DMS153 treated with DMSO at 0.1 percent for 48 hours (cell line): Measurements from ENCODE around the gene PUM1.
"Not testable (repeated sequence)": the region's sequence is repeated elsewhere in the genome, so short reads cannot be mapped to it uniquely, and the experiment has no call there.

Source experiments
- DNase-seq: peaks from one replicate; lab custom pipeline; 2025; ENCODE audit not compliant: unreplicated experiment; lab: John Stamatoyannopoulos, UW

PUM1 gene, protein sequence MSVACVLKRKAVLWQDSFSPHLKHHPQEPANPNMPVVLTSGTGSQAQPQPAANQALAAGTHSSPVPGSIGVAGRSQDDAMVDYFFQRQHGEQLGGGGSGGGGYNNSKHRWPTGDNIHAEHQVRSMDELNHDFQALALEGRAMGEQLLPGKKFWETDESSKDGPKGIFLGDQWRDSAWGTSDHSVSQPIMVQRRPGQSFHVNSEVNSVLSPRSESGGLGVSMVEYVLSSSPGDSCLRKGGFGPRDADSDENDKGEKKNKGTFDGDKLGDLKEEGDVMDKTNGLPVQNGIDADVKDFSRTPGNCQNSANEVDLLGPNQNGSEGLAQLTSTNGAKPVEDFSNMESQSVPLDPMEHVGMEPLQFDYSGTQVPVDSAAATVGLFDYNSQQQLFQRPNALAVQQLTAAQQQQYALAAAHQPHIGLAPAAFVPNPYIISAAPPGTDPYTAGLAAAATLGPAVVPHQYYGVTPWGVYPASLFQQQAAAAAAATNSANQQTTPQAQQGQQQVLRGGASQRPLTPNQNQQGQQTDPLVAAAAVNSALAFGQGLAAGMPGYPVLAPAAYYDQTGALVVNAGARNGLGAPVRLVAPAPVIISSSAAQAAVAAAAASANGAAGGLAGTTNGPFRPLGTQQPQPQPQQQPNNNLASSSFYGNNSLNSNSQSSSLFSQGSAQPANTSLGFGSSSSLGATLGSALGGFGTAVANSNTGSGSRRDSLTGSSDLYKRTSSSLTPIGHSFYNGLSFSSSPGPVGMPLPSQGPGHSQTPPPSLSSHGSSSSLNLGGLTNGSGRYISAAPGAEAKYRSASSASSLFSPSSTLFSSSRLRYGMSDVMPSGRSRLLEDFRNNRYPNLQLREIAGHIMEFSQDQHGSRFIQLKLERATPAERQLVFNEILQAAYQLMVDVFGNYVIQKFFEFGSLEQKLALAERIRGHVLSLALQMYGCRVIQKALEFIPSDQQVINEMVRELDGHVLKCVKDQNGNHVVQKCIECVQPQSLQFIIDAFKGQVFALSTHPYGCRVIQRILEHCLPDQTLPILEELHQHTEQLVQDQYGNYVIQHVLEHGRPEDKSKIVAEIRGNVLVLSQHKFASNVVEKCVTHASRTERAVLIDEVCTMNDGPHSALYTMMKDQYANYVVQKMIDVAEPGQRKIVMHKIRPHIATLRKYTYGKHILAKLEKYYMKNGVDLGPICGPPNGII

DNA sequence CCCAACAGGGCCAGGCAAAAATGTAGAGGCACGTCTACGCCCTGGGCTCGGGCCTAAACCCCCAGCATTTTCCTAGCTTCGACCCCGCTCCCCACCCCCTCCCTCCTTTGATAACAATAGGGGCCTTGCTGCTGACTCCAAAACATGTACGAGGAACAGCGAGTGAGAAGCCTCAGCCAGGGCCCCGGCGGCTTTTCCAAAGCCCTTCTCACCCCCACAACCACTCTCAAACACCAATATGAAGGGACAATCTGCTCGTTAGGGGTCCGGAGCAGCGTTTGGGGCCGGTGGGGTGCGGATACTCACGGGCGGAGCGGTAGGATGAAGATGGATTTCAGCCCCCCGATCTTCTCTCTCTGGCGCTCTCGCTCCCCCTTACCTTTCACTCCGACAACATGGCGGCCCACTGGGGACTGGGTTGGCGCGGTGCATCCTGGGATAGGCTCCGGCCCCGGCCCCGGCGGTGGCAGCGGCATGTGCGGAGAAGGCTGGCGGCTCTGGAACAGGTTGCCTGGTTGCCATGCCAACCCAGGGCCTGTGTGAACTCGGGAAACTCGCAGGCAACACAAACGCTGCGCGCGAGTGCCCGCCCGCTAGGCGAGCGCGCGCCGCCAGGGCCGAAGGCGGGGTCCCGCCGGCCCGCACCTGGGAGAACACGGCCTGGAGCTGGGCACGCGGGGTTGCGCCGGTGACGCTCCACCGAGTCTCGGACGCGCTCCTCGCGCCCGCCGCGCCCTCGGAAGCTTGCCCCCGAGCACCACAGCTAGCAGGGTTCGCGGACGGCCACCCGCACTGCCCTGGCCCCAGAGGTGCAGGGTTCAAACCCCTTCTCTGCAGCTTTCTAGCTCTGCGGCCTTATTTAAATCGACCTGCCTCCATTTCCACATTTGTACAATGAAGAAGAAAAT lies at the start of gene PUM1:
Gene PUM1 (minus strand): TSS at position 408 of the 908 bp plus-strand sequence. CDS start 6,151 bp downstream, outside the sequence.
- peak; percentile 100 for DNase-seq

DNA sequence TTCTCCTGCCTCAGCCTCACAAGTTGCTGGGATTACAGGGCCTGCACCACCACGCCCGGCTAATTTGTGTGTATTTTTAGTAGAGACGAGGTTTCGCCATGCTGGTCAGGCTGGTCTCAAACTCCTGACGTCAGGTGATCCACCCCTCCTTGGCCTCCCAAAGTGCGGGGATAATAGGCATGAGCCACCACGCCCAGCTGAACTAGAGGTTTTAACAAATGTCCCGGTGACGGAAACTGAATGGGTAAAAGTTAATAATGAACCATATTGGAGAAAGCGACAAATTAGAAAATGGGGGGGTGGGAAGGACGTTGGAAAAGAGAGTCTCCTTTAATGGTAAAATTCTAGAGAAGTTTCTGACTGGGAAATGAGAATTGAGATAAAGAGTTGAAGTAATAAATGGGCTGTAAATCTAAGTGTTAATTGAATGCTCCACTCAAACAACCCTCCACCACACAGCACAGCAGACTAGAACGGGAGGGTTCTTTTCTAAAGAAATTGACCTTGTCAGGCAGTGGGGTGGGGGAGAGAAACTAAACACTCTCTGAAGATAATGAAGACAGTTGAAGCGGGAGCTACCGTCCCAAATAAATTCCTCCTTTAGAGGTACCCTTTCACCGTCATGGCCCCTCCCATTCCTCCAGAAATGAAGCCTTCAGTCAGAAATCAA lies 46.9 kb upstream of the PUM1 start:
- no peak for DNase-seq

DNA sequence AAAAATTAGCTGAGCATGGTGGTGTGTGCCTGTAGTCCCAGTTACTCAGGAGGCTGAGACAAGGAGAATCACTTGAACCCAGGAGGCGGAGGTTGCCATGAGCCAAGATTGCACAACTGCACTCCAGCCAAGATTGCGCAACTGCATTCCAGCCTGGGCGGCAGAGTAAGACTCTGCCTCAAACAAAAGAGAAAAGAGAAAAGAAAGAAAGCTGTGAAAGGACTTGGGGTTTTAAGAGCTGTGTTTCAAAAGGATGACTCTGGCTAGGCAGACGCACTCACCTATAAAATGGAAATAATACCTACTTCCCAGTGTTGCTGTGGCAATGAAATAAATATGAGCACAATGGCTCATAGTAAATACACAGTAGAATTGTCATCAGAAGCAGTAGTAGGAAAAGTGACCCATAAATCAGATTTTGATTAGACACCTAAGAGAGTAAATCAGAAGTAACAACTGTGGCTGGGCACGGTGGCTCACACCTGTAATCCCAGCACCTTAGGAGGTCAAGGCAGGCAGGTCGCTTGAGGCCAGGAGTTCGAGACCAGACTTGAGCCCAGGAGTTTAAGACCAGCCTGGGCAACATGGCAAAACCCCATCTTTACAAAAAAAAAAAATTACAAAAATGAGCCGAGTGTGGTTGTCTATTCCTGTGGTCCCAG lies 45.9 kb upstream of the PUM1 start:
- DNase-seq, result peak; percentile 95

DNA sequence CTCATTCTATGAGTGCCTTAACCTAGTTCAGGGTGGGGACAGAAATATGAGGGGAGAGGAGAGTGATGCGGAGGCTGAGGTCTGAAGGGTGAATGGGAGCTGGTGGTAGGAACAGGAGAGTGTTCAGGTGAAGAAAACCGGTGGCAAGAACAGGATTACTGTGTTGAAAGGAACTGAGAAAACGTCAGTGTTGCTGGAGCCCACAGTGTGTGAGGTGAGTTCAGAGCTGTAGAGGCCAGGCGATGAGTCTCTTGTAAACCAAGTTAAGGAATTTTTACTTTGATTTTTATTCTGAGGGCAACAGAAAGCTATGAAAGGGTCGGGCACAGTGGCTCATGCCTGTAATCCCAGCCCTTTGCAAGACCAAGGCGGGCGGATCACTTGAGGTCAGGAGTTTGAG lies 45.3 kb upstream of the PUM1 start:
- DNase-seq, result no peak

DNA sequence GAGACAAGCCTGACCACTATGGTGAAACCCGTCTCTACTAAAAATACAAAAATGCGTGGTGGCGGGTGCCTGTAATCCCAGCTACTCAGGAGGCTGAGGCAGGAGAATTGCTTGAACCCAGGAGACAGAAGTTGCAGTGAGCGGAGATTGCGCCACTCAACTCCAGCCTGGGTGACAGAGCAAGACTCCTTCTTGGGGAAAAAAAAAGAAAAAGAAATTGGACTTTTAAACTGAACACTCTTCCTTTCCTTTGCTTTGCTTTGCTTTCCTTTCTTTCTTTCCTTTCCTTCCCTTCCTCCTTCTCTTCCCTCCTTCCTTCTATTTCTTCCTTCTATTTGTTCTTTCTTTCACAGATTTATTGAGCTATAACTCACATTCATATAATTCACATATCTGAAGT lies 43.3 kb upstream of the PUM1 start:
- DNase-seq, result no peak

DNA sequence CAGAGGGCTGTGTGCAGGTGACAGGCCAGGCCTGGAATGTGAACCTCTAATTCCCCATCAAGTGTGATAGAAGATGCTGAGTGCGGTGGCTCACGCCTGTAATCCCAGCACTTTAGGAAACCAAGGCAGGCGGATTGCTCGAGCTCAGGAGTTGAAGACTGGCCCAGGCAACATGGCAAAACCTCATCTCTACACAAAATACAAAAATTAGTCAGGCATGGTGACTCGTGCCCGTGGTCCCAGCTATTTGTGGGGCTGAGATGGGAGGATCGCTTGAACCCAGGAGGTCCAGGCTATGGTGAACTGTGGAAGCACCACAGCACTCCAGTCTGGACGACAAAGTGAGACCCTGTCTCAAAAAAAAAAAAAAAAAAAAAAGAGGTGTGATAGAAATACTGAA lies 40.1 kb upstream of the PUM1 start:
- no peak for DNase-seq

DNA sequence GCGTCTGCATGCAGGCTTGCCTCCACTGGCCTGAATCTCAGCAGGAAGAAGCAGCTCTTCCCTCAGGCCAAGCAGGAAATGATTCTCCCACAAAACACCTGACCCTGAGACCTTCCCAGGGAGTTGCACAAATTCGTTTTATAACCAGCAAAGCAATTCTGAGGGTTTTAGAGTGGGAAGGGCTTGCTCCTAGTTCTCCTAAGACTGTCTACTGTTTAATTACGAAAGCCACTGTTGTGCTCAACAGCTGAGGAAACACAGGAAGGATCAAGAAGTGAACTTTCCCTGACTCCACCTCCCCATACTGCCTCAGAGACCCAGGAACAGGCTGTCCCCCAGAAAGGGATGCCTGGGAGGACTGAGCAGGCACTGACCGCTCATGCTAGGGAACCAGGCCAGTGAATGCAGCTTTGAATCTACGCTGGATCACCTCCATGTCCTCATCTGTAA lies 37.0 kb upstream of the PUM1 start:
- no peak for DNase-seq

DNA sequence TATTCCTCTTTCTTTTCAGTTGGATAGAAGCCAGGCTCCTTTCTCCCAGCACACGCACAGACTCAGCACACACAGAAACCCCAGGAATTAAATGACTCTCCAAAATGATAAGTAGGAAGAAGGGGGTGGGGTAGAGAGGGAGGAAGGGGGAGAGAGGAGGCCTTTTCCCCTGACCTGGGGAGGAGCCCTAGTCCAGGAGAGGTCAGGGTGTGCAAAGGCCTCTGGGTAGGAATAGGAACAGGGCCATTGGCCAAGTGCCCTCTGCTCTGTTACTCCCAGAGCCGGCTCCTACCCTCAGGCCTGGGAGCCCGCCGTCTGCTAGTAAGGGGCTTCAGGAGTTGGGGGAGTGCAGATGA lies 35.6 kb upstream of the PUM1 start:
- peak; percentile 63 for DNase-seq

DNA sequence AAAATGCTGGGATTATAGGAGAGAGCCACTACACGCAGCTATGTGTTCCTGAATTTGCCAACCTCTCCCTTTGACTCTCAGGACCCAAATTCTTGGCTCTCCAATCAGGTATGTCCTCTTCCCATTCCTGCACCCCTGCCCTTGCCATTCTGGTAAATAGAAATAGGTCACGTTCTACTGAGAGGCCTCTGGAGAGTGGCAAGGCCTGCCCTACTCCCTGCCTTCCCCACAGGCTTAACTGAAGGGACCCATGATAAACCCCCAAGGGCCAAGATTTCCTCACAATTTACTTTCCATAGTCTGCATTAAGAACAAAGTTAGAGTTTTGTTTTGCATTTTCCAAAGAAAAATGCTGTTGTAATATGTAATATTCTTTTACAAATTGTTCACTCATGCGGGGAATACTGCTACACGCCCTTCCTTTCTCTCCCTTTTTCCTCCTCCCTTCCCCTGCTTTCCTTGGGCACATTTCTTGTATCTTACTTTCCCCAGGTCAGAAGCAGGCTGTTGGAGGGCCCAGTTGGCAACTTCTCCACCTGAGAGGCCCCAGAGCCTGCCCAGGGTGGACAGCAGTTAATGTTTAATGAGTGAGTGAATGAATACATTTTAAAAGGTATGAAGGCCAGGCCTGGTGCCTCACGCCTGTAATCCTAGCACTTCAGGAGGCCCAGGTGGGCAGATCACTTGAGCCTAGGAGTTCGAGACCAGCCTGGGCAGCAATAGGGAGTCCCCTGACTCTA lies 33.9 kb upstream of the PUM1 start:
- DNase-seq, result no peak

DNA sequence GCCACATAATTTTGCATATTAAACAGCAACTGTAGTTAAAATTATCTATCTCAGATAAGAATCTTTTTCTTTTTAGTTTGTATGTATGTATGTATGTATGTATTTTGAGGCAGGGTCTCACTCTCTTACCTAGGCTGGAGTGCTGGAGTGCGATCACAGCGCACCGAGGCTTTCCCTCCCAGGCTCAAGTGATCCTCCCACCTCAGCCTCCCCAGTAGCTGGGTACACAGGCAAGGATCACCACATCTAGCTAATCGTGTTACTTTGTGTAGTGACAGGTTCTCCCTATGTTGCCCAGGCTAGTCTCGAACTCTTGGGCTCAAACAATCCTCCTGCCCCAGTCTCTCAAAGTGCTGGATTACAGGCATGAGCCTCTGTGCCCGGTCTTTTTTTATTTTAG lies 30.5 kb upstream of the PUM1 start:
- no peak for DNase-seq

DNA sequence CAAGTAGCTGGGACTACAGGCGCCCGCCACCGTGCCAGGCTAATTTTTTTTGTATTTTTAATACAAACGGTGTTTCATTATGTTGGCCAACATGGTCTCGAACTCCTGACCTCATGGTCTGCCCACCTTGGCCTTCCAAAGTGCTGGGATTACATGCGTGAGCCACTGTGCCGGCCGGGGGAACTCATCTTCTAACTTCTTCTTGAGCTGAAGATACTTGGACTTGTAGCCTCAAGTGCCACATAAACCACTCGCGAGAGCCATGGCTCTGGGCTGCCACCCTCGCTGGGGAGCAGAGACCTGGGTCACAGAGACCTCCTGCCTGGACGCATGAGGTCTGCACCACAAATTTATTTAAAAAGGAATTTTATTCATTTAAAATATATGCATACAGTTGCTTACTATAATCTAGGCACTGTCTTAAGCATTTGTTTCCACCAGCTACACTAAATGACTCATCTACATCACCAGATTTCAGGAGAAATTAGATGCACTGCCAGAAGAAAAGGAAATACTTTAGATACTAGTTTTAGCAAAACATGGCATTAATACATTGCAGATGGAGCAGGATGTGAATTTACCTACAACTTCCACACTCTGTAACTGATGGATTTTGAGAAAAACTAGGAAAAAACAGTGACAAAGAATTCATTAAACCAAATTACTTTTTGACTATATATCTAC lies 29.9 kb upstream of the PUM1 start:
- DNase-seq, result no peak

DNA sequence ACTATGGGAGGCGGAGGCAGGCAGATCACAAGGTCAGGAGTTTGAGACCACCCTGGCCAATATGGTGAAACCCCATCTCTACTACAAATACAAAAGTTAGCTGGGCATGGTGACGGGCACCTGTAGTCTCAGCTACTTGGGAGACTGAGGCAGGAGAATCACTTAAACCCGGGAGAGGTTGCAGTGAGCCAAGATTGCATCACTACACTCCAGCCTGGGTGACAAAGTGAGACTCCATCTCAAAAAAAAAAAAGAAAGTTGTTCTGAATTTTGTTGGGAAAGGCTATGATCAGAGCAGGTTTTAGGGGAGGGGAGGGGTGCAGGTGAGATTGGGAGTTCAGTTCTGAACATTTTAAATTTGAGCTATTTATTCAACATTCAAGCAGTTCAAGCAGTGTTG lies 22.6 kb upstream of the PUM1 start:
- DNase-seq, result not testable (repeated sequence)

DNA sequence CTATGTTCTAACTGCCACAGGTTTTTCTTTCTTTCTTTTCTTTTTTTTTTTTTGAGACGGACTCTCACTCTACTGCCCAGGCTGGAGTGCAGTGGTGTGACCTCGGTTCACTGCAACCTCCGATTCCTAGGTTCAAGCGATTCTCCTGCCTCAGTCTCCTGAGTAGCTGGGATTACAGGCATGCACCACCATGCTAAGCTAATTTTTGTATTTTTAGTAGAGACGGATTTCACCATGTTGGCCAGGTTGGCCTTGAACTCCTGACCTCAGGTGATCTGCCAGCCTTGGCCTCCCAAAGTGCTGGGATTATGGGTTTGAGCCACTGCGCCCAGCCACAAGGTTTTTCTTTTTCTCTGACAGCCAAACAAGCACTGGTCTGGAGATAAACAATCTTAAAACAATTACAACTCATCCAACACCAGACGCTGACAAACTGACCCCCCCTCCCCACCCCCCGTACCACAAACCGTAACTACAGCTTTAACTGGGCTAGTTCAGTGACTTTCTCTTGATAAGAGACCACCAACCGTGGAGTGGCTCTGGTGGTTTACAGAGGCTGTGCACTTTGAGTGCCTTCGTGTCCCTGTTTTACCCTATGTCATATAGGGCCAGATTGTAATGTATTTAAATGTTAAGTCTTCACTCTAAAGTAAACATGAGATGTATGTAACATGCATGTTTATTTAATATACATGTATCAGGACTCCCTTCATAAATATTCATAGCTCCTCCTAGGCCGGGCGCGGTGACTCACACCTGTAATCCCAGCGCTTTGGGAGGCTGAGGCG lies 19.5 kb upstream of the PUM1 start:
- DNase-seq, result no peak

DNA sequence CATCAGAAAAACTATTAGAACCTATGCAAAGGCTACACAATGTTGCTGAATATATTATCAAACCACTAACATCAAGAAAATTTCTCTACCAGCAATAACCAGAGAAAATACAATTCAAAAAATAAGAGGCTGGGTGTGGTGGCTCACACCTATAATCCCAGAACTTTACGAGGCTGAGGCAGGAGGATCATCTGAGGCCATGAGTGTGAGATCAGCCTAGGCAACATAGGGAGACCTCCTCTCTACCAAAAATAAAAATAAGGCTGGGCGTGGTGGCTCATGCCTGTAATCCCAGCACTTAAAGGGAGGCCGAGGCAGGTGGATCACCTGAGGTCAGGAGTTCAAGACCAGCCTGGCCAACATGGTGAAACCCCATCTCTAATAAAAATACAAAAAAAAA lies 16.9 kb upstream of the PUM1 start:
- DNase-seq, result no peak

DNA sequence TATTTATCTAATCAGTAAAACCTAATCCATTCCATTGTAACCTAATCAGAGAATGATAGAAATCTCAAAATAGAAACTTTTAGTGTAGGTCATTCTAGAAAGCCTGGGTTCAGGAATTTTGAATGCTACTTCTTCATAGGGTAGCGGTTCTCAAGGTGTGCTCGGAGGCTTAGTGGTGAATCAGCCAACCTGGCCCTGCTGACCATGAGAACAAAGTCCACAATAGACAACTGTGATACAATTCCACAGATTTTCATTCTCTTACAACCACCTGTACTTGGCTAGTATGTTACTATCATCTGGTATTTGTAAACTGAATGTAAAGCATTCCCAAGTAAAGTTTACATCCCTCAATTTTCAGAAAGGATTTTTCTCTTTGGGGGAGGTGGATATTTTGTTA lies 7.5 kb upstream of the PUM1 start:
- DNase-seq, result no peak

DNA sequence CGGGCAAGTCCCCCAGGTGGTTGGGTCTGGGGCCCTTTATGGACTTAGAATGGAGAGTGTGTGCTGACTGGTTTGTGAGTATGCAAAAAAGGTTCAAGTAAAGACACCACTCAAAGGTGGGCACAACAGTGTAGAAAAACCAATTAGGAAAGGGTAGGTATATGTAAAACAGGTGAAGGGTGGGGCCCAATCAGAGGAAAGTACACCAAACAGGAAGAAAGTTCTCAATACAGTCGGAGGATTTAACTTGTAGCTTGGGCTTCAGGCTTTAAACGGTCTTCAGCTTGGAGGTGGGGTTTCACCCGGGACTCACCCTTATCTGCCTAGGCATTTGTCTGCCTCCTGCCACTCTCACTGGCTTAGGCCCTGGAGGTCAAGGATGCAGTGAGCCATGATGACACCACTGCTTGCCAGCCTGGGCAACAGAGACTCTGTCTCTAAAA lies 6.8 kb upstream of the PUM1 start:
- no peak for DNase-seq

DNA sequence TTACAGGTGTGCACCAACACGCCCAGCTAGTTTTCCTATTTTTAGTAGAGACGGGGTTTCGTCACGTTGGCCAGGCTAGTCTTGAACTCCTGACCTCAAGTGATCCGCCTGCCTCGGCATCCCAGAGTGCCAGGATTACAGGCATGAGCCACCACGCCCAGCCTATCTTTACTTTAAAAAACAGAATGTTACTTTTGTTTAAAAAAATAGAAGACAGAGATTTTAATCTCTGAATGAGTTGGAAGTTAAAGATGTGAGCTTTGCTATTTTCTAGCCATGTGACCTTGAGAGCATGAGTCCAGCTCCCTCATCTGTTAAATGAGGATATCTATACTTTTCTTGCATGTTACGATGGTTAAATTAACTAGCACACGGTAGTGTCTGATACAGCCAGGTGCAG lies 3.9 kb upstream of the PUM1 start:
- DNase-seq, result no peak
